ENCODE results near the gene LRRC32.
"Not testable (repeated sequence)": the region's sequence is repeated elsewhere in the genome, so short reads cannot be mapped to it uniquely, and the experiment has no call there.

Gene LRRC32

GRCh38 chr11:76608879-76609460 is 61.6 kb downstream of the LRRC32 start:
- DNase-seq = not testable (repeated sequence)

DNA sequence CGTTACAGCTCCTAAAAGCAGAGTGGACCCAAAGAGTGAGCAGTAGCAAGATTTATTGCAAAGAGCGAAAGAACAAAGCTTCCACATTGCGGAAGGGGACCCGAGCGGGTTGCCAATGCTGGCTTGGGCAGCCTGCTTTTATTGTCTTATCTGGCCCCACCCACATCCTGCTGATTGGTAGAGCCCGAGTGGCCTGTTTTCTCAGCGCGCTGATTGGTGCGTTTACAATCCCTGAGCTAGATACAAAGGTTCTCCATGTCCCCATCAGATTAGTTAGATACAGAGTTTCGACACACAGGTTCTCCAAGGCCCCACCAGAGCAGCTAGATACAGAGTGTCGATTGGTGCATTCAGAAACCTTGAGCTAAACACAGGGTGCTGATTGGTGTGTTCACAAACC is 62.3 kb downstream of the LRRC32 start:
- DNase-seq = not testable (repeated sequence)
